Right lobe of liver (tissue), 6 donors: Measurements from ENCODE around the gene SRRM3. TPM values are rescaled to one million over a fixed set of nuclear protein-coding genes. Genes with fewer than 3 reads are reported as not detected.

Source experiments
- ATAC-seq, 4 donors: fragments of 200-7000 bp; cut with Tn5 transposase; one replicate each; pipeline ENCODE4 v1.9.1; 2020; ENCODE audit warnings: mild to moderate bottlenecking in 4 of 4, moderate library complexity in 4 of 4
- DNase-seq, 3 donors: peaks; one replicate each; pipeline ENCODE4 v3.0.0-alpha.2; 2020
- H3K27ac ChIP-seq, 3 donors: fragments of 200-600 bp; one replicate each; pipeline ENCODE4 v1.8.0; 2022
- H3K27me3 ChIP-seq, 2 donors: fragments of 200-600 bp; one replicate each; pipeline ENCODE4 v1.8.0; 2022
- H3K36me3 ChIP-seq, 4 donors: fragments of 200-600 bp; sonication (generic) in 1 of 4; one replicate each; pipeline versions ENCODE4 v1.5.1 to v1.8.0; 2017 to 2022; ENCODE audit warnings: control low read depth in 1 of 4
- H3K4me1 ChIP-seq, 4 donors: fragments of 200-600 bp; sonication (generic) in 1 of 4; one replicate each; pipeline versions ENCODE4 v1.5.1 to v1.8.0; 2017 to 2022; ENCODE audit warnings: control low read depth in 1 of 4
- H3K4me3 ChIP-seq, 3 donors: fragments of 200-600 bp; one replicate each; pipeline ENCODE4 v1.8.0; 2022
- H3K9me3 ChIP-seq, 4 donors: fragments of 200-600 bp; sonication (generic) in 1 of 4; one replicate each; pipeline versions ENCODE4 v1.5.1 to v1.8.0; 2017 to 2022; ENCODE audit warnings: control low read depth in 1 of 4
- POLR2A ChIP-seq: fragments of 450-650 bp; IDR thresholded peaks from one replicate; pipeline ENCODE4 v1.6.1; 2017; ENCODE audit warnings: antibody characterized with exemption, mild to moderate bottlenecking
- WGBS: methylation state at CpG from one replicate; pipeline ENCODE4 v1.1.6; 2018; ENCODE audit warnings: low coverage, low lambda C conversion rate; ENCODE audit not compliant: insufficient coverage; ENCODE audit errors: missing lambda C conversion rate; 5-methylcytosine and 5-hydroxymethylcytosine counted together
- intact Hi-C, 2 donors: fragments of 100-400 bp; cut with DNase I; formaldehyde crosslinking; loops; one replicate each; pipeline versions ENCODE4 v1.11.2 to v1.14.1; 2022
- total RNA-seq, 6 experiments: library from RNA; depleted of rRNA in 2 of 6; stranded (reverse); fragments of >200 nt in 2 of 6; fragmentation: NEBNext Ultra II Directional in 3 of 6; extraction: Animal tissue kit (Norgen Biotek cat#: 25700) in 3 of 6; gene quantifications; one replicate each; pipeline versions ENCODE4 v1.1.0 to v1.2.4, GENCODE V29; 2016 to 2023
- TF ChIP-seq, protein P1 (sequence below), 4 donors: fragments of 200-600 bp in 3 of 4; fragments of 450-650 bp in 1 of 4; IDR thresholded peaks; one replicate each; pipeline versions ENCODE4 v1.5.1 to v1.8.0; 2016 to 2022; ENCODE audit warnings: antibody characterized with exemption in 4 of 4, mild to moderate bottlenecking in 2 of 4
- donor health status: DM: no; HTN: yes; CAD: no.
- donor health status: DM: no; HTN: no; CAD: no.
- donor health status: DM: no; HTN: no; CAD: no.
- donor health status: DM: no; HTN: yes; CAD: no.
- donor health status: DM: no; HTN: yes; CAD: no.

The SRRM3 gene
- total RNA-seq, 6 experiments from 2014 or later: 0.14 to 0.37 (median 0.19) TPM; not detected in 2

DNA sequence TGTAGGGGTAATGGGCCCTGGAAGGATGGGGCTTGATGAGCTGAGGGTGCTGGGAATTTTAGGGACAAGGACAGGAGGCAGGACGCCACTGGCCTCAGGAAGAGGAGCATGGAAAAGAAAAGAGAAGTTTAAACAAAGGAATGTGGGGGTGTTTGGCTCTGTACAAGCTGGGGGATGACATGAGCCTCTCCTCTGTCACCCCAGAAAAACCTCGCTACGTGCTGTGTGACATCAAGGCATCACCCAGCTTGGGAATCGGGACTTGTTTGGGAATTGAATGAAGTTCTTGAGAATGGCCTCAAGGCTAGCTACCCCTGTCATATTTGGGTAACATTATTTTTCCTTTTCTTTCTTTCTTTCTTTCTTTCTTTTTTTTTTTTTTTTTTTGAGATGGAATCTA is 53.1 kb downstream of the SRRM3 start:
- WGBS: 81% methylated on average over 3 of the region's 4 CpGs
- Histone ChIP-seq H3K36me3 (no peaks in the 10 kb centered on the region), H3K27me3 (no peaks in the 10 kb centered on the region), H3K4me1 (no peaks in the 10 kb centered on the region), H3K27ac (no peak overlapping the region), H3K9me3 (no peaks in the 10 kb centered on the region), H3K4me3 (no peak overlapping the region)
- intact Hi-C loops: no loop called here
- DNase-seq: no peak
- TF ChIP-seq, protein P1, sequence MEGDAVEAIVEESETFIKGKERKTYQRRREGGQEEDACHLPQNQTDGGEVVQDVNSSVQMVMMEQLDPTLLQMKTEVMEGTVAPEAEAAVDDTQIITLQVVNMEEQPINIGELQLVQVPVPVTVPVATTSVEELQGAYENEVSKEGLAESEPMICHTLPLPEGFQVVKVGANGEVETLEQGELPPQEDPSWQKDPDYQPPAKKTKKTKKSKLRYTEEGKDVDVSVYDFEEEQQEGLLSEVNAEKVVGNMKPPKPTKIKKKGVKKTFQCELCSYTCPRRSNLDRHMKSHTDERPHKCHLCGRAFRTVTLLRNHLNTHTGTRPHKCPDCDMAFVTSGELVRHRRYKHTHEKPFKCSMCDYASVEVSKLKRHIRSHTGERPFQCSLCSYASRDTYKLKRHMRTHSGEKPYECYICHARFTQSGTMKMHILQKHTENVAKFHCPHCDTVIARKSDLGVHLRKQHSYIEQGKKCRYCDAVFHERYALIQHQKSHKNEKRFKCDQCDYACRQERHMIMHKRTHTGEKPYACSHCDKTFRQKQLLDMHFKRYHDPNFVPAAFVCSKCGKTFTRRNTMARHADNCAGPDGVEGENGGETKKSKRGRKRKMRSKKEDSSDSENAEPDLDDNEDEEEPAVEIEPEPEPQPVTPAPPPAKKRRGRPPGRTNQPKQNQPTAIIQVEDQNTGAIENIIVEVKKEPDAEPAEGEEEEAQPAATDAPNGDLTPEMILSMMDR (IDR thresholded peaks at IDR 0.05): no peak
- TF ChIP-seq POLR2A: no peak
- ATAC-seq: no peak

DNA sequence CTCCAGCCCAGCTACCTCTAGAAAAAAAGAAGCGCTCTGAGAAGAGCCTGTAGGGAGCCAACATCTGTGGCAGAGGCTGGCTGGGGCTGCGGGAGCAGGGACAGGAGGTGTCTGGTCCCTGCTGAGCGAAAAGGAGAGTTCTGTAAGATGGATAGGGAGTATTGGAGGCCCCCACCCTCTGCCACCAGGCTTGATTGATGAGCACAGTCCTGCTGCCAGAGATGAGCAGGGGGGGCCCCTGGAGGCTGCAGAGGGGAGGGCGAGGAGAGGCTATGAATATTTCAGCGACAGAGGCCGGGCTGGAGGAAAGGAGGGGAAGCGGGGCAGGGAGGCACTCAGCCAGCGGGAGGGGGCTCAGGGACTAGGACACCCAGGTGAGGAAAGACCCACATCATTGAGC is 56.3 kb downstream of the SRRM3 start:
- 58% methylated on average over 8 of the region's 8 CpGs for WGBS
- H3K4me1 ChIP-seq: no peaks in the 10 kb centered on the region
- DNase-seq: no peak
- H3K9me3 ChIP-seq: no peaks in the 10 kb centered on the region
- H3K36me3 ChIP-seq: no peaks in the 10 kb centered on the region
- TF ChIP-seq, protein P1 (IDR thresholded peaks at IDR 0.05): no peak
- TF ChIP-seq POLR2A: no peak
- H3K4me3 ChIP-seq: no peak overlapping the region
- no peak for ATAC-seq
- no peak overlapping the region for H3K27ac ChIP-seq
- intact Hi-C loops: no loop called here
- H3K27me3 ChIP-seq: no peaks in the 10 kb centered on the region

DNA sequence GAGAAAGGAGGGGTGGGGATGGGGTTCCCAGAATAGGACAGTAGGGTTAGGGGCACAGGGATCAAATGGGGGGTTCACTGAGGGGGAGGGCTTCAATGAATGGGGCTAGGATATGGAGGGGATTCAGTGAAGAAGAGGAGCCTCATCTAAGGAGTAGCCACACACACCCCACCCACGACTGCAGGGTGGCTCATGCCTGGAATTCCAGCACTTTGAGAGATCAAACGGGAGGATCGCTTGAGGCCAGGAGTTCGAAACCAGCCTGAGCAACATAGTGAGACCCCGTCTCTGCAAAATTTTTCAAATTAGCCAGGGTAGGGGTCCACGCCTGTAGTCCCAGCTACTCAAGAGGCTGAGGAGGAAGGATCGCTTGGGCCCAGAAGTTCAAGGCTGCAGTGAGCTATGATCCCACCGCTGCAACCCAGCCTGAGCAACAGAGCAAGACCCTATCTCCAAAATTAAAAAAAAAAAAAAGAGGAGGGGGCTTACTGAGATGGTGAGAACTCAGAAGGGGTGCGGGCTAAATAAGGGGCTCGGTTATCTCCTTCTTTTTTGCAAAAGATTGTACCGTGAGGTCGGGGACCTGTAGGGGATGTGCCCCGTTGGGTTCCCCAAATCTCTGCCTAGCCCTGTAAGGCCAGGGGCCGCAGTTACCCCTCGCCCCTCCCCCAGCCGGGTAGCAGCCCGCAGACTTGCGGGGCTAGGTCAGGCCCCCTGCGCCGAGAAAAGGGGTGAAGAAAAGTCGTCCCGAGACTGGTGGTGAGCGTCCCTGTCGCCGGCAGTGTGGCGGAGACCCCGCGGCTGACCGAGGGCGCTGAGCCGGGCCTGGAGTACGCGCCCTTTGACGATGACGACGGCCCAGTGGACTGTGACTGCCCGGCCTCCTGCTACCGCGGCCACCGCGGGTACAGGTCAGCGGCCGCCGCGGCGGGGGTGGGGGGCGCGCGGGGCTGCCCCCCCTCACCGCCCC is 57.7 kb downstream of the SRRM3 start:
- no peaks in the 10 kb centered on the region for H3K36me3 ChIP-seq
- 46% methylated on average over 15 of the region's 50 CpGs for WGBS
- no peak overlapping the region for H3K27ac ChIP-seq
- H3K9me3 ChIP-seq: no peaks in the 10 kb centered on the region
- peak in 3 of 4 donors; percentile 6 to 32 (median 24) for ATAC-seq
- peak overlapping the region in 2 of 3 donors; percentile 12 to 29 for H3K4me3 ChIP-seq
- intact Hi-C loops: loop anchor here (5.0 to 10.0 kb wide), 2 partner anchors 75 to 82 kb away; no protein-coding TSS in a partner anchor
- H3K4me1 ChIP-seq: no peaks in the 10 kb centered on the region
- no peak for DNase-seq
- H3K27me3 ChIP-seq: no peaks in the 10 kb centered on the region
- no peak for TF ChIP-seq POLR2A
- TF ChIP-seq, protein P1 (IDR thresholded peaks at IDR 0.05): no peak

DNA sequence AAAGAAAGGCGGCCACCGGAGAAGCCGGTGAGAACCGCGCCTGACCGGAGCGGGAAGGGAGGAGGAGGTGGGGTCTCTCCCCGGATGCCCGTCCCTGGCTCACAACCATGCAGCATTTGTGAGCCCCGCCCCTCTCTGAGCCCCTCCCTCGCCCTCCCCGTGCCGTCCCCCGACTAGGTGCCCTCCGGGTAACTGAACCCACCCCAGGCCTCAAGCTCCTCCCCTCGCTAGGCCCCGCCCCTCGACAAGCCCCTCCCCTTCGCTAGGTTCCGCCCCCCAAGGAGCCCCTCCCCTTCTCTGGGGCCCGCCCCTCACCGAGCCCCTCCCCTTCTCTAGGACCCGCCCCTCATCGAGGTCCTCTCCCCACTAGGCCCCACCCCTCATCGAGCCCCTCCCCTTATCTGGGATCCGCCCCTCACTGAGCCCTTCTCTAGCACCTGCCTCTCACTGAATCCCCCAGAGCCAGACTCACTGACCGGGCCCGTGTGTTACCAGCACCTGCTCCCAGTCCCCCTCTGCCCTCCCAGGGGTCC is 58.5 kb downstream of the SRRM3 start:
- Histone ChIP-seq H3K27me3 (no peaks in the 10 kb centered on the region), H3K4me1 (no peaks in the 10 kb centered on the region), H3K27ac (no peak overlapping the region), H3K9me3 (no peaks in the 10 kb centered on the region), H3K36me3 (no peaks in the 10 kb centered on the region), H3K4me3 (peak overlapping the region in 2 of 3 donors; percentile 12 to 29)
- 15% methylated on average over 9 of the region's 28 CpGs for WGBS
- intact Hi-C loops: loop anchor here (5.0 to 10.0 kb wide), 2 partner anchors 75 to 83 kb away; no protein-coding TSS in a partner anchor
- peak in 1 of 3 donors; percentile 28 for DNase-seq
- ATAC-seq: peak; percentile 61 to 89 (median 76)
- TF ChIP-seq, protein P1 (IDR thresholded peaks at IDR 0.05): no peak
- no peak for TF ChIP-seq POLR2A
